SK-N-SH treated with all-trans-retinoic acid at 6 μM for 48 hours (cell line): ENCODE measurements around the gene SLX9.

ENCODE experiments used
- ATAC-seq: fragments of 200-7000 bp; cut with Tn5 transposase; 3 replicates; pipeline ENCODE4 v1.9.1; 2020; ENCODE audit warnings: mild to moderate bottlenecking, moderate library complexity
- ARNTL ChIP-seq: fragments of 450-650 bp; formaldehyde crosslinking; IDR thresholded peaks from 2 replicates; pipeline ENCODE4 v1.5.0; 2020; ENCODE audit warnings: low read depth, mild to moderate bottlenecking, moderate library complexity, borderline replicate concordance
- BACH2 ChIP-seq: fragments of 250-450 bp; sonication (Bioruptor Pico); IDR thresholded peaks from 2 replicates; pipeline ENCODE4 v1.9.0; 2021; ENCODE audit warnings: mild to moderate bottlenecking, borderline replicate concordance
- CREB5 ChIP-seq: fragments of 250-450 bp; sonication (Bioruptor Pico); IDR thresholded peaks from 2 replicates; pipeline ENCODE4 v1.5.1; 2020; ENCODE audit warnings: low read depth, mild to moderate bottlenecking, moderate library complexity
- CSDC2 ChIP-seq: fragments of 250-450 bp; sonication (Bioruptor Pico); IDR thresholded peaks from 2 replicates; pipeline ENCODE4 v1.5.0; 2020; ENCODE audit warnings: mild to moderate bottlenecking, moderate library complexity
- CSRNP3 ChIP-seq: fragments of 250-450 bp; sonication (Bioruptor Pico); IDR thresholded peaks from 2 replicates; pipeline ENCODE4 v1.5.1; 2021; ENCODE audit warnings: mild to moderate bottlenecking, moderate library complexity
- ESRRG ChIP-seq: fragments of 250-450 bp; sonication (Bioruptor Pico); IDR thresholded peaks from 2 replicates; pipeline ENCODE4 v1.6.1; 2021; ENCODE audit warnings: mild to moderate bottlenecking
- GLIS3 ChIP-seq: fragments of 250-450 bp; sonication (Bioruptor Pico); IDR thresholded peaks from 2 replicates; pipeline ENCODE4 v1.5.0; 2020; ENCODE audit warnings: mild to moderate bottlenecking, moderate library complexity
- ISL1 ChIP-seq: fragments of 250-450 bp; sonication (Bioruptor Pico); IDR thresholded peaks from 2 replicates; pipeline ENCODE4 v2.1.2; 2022; ENCODE audit warnings: mild to moderate bottlenecking, moderate library complexity
- OSR1 ChIP-seq: fragments of 250-450 bp; sonication (Bioruptor Pico); IDR thresholded peaks from 2 replicates; pipeline ENCODE4 v1.8.0; 2022; ENCODE audit warnings: moderate library complexity, mild to moderate bottlenecking, inconsistent platforms
- POU6F1 ChIP-seq: fragments of 250-450 bp; sonication (Bioruptor Pico); IDR thresholded peaks from 2 replicates; pipeline ENCODE4 v1.8.0; 2021; ENCODE audit warnings: low read depth, mild to moderate bottlenecking, moderate library complexity, borderline replicate concordance
- PPARA ChIP-seq: fragments of 250-450 bp; sonication (Bioruptor Pico); IDR thresholded peaks from 2 replicates; pipeline ENCODE4 v1.5.0; 2020; ENCODE audit warnings: mild to moderate bottlenecking, borderline replicate concordance
- RARB ChIP-seq: fragments of 250-450 bp; sonication (Bioruptor Pico); IDR thresholded peaks from 2 replicates; pipeline ENCODE4 v1.8.0; 2021; ENCODE audit warnings: mild to moderate bottlenecking, moderate library complexity
- SNAI2 ChIP-seq: fragments of 250-450 bp; sonication (Bioruptor Pico); IDR thresholded peaks from 2 replicates; pipeline ENCODE4 v1.5.0; 2020; ENCODE audit warnings: mild to moderate bottlenecking, moderate library complexity
- TCF4 ChIP-seq: fragments of 250-450 bp; sonication (Bioruptor Pico); IDR thresholded peaks from 2 replicates; pipeline ENCODE4 v1.8.0; 2021; ENCODE audit warnings: mild to moderate bottlenecking, moderate library complexity, borderline replicate concordance
- TOX ChIP-seq: fragments of 250-450 bp; sonication (Bioruptor Pico); IDR thresholded peaks from 2 replicates; pipeline ENCODE4 v1.8.0; 2021; ENCODE audit warnings: mild to moderate bottlenecking, moderate library complexity, borderline replicate concordance
- TSHZ2 ChIP-seq: fragments of 250-450 bp; sonication (Bioruptor Pico); IDR thresholded peaks from 2 replicates; pipeline ENCODE4 v1.5.0; 2020; ENCODE audit warnings: mild to moderate bottlenecking, moderate library complexity
- ZC3H10 ChIP-seq: fragments of 250-450 bp; sonication (Bioruptor Pico); IDR thresholded peaks from 2 replicates; pipeline ENCODE4 v1.5.1; 2021; ENCODE audit warnings: mild to moderate bottlenecking, moderate library complexity
- ZFP3 ChIP-seq: fragments of 250-450 bp; sonication (Bioruptor Pico); IDR thresholded peaks from 2 replicates; pipeline ENCODE4 v1.5.0; 2020; ENCODE audit warnings: mild to moderate bottlenecking, moderate library complexity
- ZFP30 ChIP-seq: fragments of 450-650 bp; formaldehyde crosslinking; IDR thresholded peaks from 2 replicates; pipeline ENCODE4 v1.5.0; 2022; ENCODE audit warnings: mild to moderate bottlenecking, moderate library complexity
- ZNF565 ChIP-seq: fragments of 450-650 bp; formaldehyde crosslinking; conservative IDR thresholded peaks from 2 replicates; pipeline ENCODE4 v1.5.0; 2020; ENCODE audit warnings: low read depth, mild to moderate bottlenecking, moderate library complexity
- ZNF70 ChIP-seq: fragments of 450-650 bp; formaldehyde crosslinking; IDR thresholded peaks from 2 replicates; pipeline ENCODE4 v1.5.0; 2020; ENCODE audit warnings: mild to moderate bottlenecking, moderate library complexity
- ZNF8 ChIP-seq: fragments of 450-650 bp; formaldehyde crosslinking; IDR thresholded peaks from 2 replicates; pipeline ENCODE4 v1.5.0; 2020; ENCODE audit warnings: mild to moderate bottlenecking, moderate library complexity

The SLX9 gene

GRCh38 chr21:44965251-44966022 is 25.6 kb downstream of the SLX9 start:
- no peak for ATAC-seq
- TF ChIP-seq TOX (CRISPR knock-in tag), result no peak
- no peak for TF ChIP-seq ZNF70 (CRISPR knock-in tag)
- TF ChIP-seq ZC3H10 (CRISPR knock-in tag), result no peak
- TF ChIP-seq ISL1 (CRISPR knock-in tag), result no peak
- TF ChIP-seq TSHZ2, result no peak
- TF ChIP-seq ARNTL (CRISPR knock-in tag), result no peak
- no peak for TF ChIP-seq ZFP3
- no peak for TF ChIP-seq ZFP30 (CRISPR knock-in tag)
- TF ChIP-seq SNAI2 (CRISPR knock-in tag), result no peak
- no peak for TF ChIP-seq GLIS3 (CRISPR knock-in tag)
- TF ChIP-seq CSDC2 (CRISPR knock-in tag), result no peak
- TF ChIP-seq BACH2 (CRISPR knock-in tag), result no peak
- no peak for TF ChIP-seq TCF4 (CRISPR knock-in tag)
- no peak for TF ChIP-seq ESRRG (CRISPR knock-in tag)
- TF ChIP-seq ZNF8, result no peak
- TF ChIP-seq POU6F1, result no peak
- TF ChIP-seq OSR1 (CRISPR knock-in tag), result no peak
- no peak for TF ChIP-seq RARB (CRISPR knock-in tag)

- ATAC-seq, result no peak
- no peak for TF ChIP-seq CSRNP3 (CRISPR knock-in tag)
- TF ChIP-seq TCF4 (CRISPR knock-in tag), result no peak
- TF ChIP-seq ZNF8, result no peak
- TF ChIP-seq TSHZ2, result no peak
- TF ChIP-seq PPARA (CRISPR knock-in tag), result no peak
- TF ChIP-seq ZFP3, result no peak
- TF ChIP-seq SNAI2 (CRISPR knock-in tag), result no peak
- TF ChIP-seq ZFP30 (CRISPR knock-in tag), result no peak
- TF ChIP-seq POU6F1, result no peak
- TF ChIP-seq ZC3H10 (CRISPR knock-in tag), result no peak
- no peak for TF ChIP-seq RARB (CRISPR knock-in tag)
- TF ChIP-seq ISL1 (CRISPR knock-in tag), result no peak
- TF ChIP-seq CREB5 (CRISPR knock-in tag), result no peak
- no peak for TF ChIP-seq ZNF70 (CRISPR knock-in tag)
- no peak for TF ChIP-seq GLIS3 (CRISPR knock-in tag)
- no peak for TF ChIP-seq ARNTL (CRISPR knock-in tag)
- no peak for TF ChIP-seq OSR1 (CRISPR knock-in tag)
- no peak for TF ChIP-seq ZNF565 (CRISPR knock-in tag)
These were observed 26.6 kb downstream of the SLX9 start for GRCh38 chr21:44966135-44967081.
